ENCODE results near the gene CCDC174. TPM values are rescaled to one million over a fixed set of nuclear protein-coding genes. Genes with fewer than 3 reads are reported as not detected.

The CCDC174 gene
- total RNA-seq, 1 experiment from 2014 or later, result 28.7 TPM

GRCh38 chr3:14609506-14609905 lies 42.1 kb upstream of the CCDC174 start:
- Mint-ChIP-seq H3K27me3 (ENCODE audit: insufficient read depth, unreplicated experiment) (peaks cover 54% of the 10 kb centered on the region), H3K27ac (ENCODE audit: low read depth, unreplicated experiment) (no peak overlapping the region), H3K4me1 (ENCODE audit: insufficient read depth, unreplicated experiment) (no peaks in the 10 kb centered on the region), H3K9me3 (ENCODE audit: unreplicated experiment) (no peaks in the 10 kb centered on the region), H3K4me3 (ENCODE audit: unreplicated experiment) (no peak overlapping the region), H3K36me3 (ENCODE audit: insufficient read depth, unreplicated experiment) (no peaks in the 10 kb centered on the region)
- DNase-seq (ENCODE audit: unreplicated experiment), result no peak
- intact Hi-C loops (cut with micrococcal nuclease), result no loop called here
- ChIA-PET POLR2A (interaction anchor here (0.6 kb wide), 1 partner anchor 12 kb away, joined by 3 read pairs; no protein-coding TSS in a partner anchor), CTCF (interaction anchor here (0.5 to 2.9 kb wide), 2 partner anchors 406 to 484 kb away, joined by 3 to 7 read pairs; partner anchors contain the start of gene TMEM43)
- no peak for TF ChIP-seq CTCF (IDR thresholded peaks at IDR 0.05; ENCODE audit: unreplicated experiment)
- BruUV-seq (replicated peaks), result no TSS peak

GRCh38 chr3:14609941-14610340 lies 41.6 kb upstream of the CCDC174 start:
- BruUV-seq (replicated peaks), result no TSS peak
- H3K4me3 Mint-ChIP-seq (ENCODE audit: unreplicated experiment), result no peak overlapping the region
- POLR2A ChIA-PET, result interaction anchor here (0.6 kb wide), 1 partner anchor 12 kb away, joined by 3 read pairs; no protein-coding TSS in a partner anchor
- no peaks in the 10 kb centered on the region for H3K4me1 Mint-ChIP-seq (ENCODE audit: insufficient read depth, unreplicated experiment)
- H3K9me3 Mint-ChIP-seq (ENCODE audit: unreplicated experiment), result no peaks in the 10 kb centered on the region
- no peak overlapping the region for H3K27ac Mint-ChIP-seq (ENCODE audit: low read depth, unreplicated experiment)
- DNase-seq (ENCODE audit: unreplicated experiment), result no peak
- no peak for TF ChIP-seq CTCF (IDR thresholded peaks at IDR 0.05; ENCODE audit: unreplicated experiment)
- H3K36me3 Mint-ChIP-seq (ENCODE audit: insufficient read depth, unreplicated experiment), result no peaks in the 10 kb centered on the region
- intact Hi-C loops (cut with micrococcal nuclease), result no loop called here
- H3K27me3 Mint-ChIP-seq (ENCODE audit: insufficient read depth, unreplicated experiment), result peaks cover 53% of the 10 kb centered on the region
- CTCF ChIA-PET, result interaction anchor here (1.0 to 2.9 kb wide), 2 partner anchors 102 to 406 kb away, joined by 4 to 7 read pairs; no protein-coding TSS in a partner anchor

GRCh38 chr3:14614189-14614588 lies 37.4 kb upstream of the CCDC174 start:
- Mint-ChIP-seq H3K27me3 (ENCODE audit: insufficient read depth, unreplicated experiment) (peaks cover 35% of the 10 kb centered on the region), H3K4me3 (ENCODE audit: unreplicated experiment) (no peak overlapping the region), H3K27ac (ENCODE audit: low read depth, unreplicated experiment) (no peak overlapping the region), H3K36me3 (ENCODE audit: insufficient read depth, unreplicated experiment) (no peaks in the 10 kb centered on the region), H3K4me1 (ENCODE audit: insufficient read depth, unreplicated experiment) (no peaks in the 10 kb centered on the region), H3K9me3 (ENCODE audit: unreplicated experiment) (no peaks in the 10 kb centered on the region)
- ChIA-PET CTCF (no interaction called here), POLR2A (no interaction called here)
- intact Hi-C loops (cut with micrococcal nuclease), result no loop called here
- no peak for TF ChIP-seq CTCF (IDR thresholded peaks at IDR 0.05; ENCODE audit: unreplicated experiment)
- no TSS peak for BruUV-seq (replicated peaks)
- DNase-seq (ENCODE audit: unreplicated experiment), result no peak

DNA sequence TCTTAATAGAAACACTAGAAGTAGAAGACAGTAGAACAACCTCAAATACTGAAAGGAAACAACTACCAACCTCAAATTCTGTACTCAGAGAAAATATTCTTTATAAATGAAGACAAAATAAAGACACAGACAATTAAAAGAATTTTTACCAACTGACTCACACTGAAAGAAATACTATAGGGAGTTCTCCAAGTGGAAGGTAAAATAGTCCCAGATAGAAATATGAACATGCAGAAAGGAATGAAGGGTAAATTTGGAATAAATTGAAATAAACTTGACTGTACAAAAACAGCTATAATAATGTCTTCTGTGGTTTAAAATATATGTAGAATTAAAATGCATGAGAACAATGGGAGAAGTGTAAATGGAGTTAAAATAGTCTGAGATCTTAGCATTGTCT lies 36.7 kb upstream of the CCDC174 start:
- no TSS peak for BruUV-seq (replicated peaks)
- H3K27ac Mint-ChIP-seq (ENCODE audit: low read depth, unreplicated experiment), result no peak overlapping the region
- ChIA-PET CTCF (no interaction called here), POLR2A (no interaction called here)
- intact Hi-C loops (cut with micrococcal nuclease), result no loop called here
- TF ChIP-seq CTCF (IDR thresholded peaks at IDR 0.05; ENCODE audit: unreplicated experiment), result no peak
- no peaks in the 10 kb centered on the region for H3K4me1 Mint-ChIP-seq (ENCODE audit: insufficient read depth, unreplicated experiment)
- H3K27me3 Mint-ChIP-seq (ENCODE audit: insufficient read depth, unreplicated experiment), result peaks cover 35% of the 10 kb centered on the region
- no peaks in the 10 kb centered on the region for H3K36me3 Mint-ChIP-seq (ENCODE audit: insufficient read depth, unreplicated experiment)
- no peak overlapping the region for H3K4me3 Mint-ChIP-seq (ENCODE audit: unreplicated experiment)
- H3K9me3 Mint-ChIP-seq (ENCODE audit: unreplicated experiment), result no peaks in the 10 kb centered on the region
- DNase-seq (ENCODE audit: unreplicated experiment), result no peak

Data from MCF 10A (cell line).